IPS-18c (cell line): ENCODE results near the gene SUSD6.

Source experiments
- H3K4me3 ChIP-seq: 2 replicates; pipeline ENCODE4 v1.7.0; 2013; ENCODE audit warnings: low read depth, mild to moderate bottlenecking, low read length, moderate library complexity; ENCODE audit not compliant: insufficient read depth
- H3K9me3 ChIP-seq: one replicate; pipeline ENCODE4 v1.6.1; 2013; ENCODE audit warnings: mild to moderate bottlenecking, low read length, moderate library complexity; ENCODE audit not compliant: control insufficient read depth, insufficient read depth

The SUSD6 gene

GRCh38 chr14:69673578-69674305, 62.3 kb downstream of the SUSD6 start:
- Histone ChIP-seq H3K9me3 (no peaks in the 10 kb centered on the region), H3K4me3 (no peak overlapping the region)

GRCh38 chr14:69674546-69675244, 63.3 kb downstream of the SUSD6 start:
- H3K4me3 ChIP-seq: no peak overlapping the region
- no peaks in the 10 kb centered on the region for H3K9me3 ChIP-seq

DNA sequence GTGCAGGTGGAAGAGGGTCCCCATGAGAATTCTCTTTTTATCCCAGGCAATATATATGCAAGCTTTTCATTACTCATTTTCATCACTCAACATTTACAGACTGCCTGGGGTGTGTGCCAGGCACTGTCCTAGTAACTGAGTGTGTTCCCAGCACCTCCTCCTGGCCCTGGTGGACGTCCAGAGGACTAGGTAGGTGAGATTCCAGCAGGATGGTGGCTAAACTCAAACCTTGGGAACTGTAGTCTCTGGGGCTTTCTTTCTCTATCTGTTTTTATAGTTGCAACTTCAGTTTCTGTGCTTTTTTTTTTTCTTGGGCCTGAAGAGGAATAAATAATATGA, 63.8 kb downstream of the SUSD6 start:
- Histone ChIP-seq H3K9me3 (no peaks in the 10 kb centered on the region), H3K4me3 (no peak overlapping the region)

GRCh38 chr14:69675877-69676416, 64.6 kb downstream of the SUSD6 start:
- H3K9me3 ChIP-seq: no peaks in the 10 kb centered on the region
- no peak overlapping the region for H3K4me3 ChIP-seq

GRCh38 chr14:69676723-69677122, 65.3 kb downstream of the SUSD6 start:
- no peaks in the 10 kb centered on the region for H3K9me3 ChIP-seq
- H3K4me3 ChIP-seq: no peak overlapping the region

DNA sequence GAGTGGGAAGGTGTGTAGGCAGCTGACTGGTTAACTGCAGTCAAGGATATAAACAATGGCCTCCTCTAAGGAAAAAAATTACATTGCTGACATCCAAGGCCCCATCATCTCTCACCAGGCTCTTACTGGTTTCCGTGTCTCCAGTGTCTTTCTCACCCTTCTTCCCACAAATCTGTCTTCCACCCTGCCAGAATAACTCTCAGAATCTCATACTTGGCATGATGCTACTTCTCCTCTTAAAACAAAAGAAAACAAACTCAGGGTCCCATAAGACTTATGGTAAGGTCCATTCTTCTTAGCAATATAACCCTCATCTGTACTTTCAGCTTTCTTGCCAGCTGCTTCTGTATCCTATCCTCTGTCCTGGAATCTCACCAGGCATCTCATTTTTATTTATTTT, 68.9 kb downstream of the SUSD6 start:
- Histone ChIP-seq H3K9me3 (no peaks in the 10 kb centered on the region), H3K4me3 (no peak overlapping the region)

- no peaks in the 10 kb centered on the region for H3K9me3 ChIP-seq
- no peak overlapping the region for H3K4me3 ChIP-seq
Measured at GRCh38 chr14:69682136-69682535, 70.7 kb downstream of the SUSD6 start.

- no peak overlapping the region for H3K4me3 ChIP-seq
- no peaks in the 10 kb centered on the region for H3K9me3 ChIP-seq
Measured at GRCh38 chr14:69682621-69683263, 71.3 kb downstream of the SUSD6 start.

- Histone ChIP-seq H3K9me3 (no peaks in the 10 kb centered on the region), H3K4me3 (no peak overlapping the region)
Measured at GRCh38 chr14:69683971-69684370, 72.6 kb downstream of the SUSD6 start.

DNA sequence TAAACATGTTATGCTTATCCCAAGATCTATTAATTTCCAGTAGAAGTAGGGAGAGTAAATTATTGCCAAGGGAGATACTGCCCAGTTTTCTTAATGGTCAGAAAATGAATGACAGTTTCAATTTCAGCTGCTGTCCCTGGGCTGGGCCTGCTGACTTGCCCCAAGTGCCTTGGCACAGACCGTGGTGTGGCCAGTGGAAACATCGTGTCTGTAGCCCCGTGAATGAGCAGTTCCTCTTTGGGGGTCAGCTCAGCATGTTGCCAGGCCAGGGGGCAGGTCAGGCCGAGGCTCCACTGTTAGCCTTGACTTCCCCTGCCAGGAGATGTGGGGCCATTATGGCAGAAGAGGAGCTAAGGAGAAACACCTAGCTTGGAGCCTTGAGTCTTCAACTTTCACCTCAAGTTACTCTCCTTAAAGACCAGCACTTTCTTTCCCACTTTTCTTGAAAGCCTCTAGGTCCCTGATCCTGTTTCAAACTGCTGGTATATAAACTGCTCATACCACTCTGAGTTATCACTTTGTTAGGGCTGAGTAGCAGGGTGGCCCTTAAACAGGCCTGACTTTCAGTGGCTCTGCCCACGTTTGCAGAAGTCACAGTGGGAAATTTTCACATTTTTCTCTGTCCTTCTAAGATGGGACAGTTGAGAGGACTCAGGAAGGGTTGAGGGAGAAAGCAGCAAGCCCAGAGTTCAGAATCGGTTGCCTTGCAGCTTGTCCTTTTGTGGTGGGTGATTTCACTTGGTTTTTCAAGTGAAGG, 73.2 kb downstream of the SUSD6 start:
- H3K9me3 ChIP-seq: no peaks in the 10 kb centered on the region
- no peak overlapping the region for H3K4me3 ChIP-seq

GRCh38 chr14:69685218-69685616, 73.8 kb downstream of the SUSD6 start:
- Histone ChIP-seq H3K9me3 (no peaks in the 10 kb centered on the region), H3K4me3 (no peak overlapping the region)

- Histone ChIP-seq H3K4me3 (no peak overlapping the region), H3K9me3 (no peaks in the 10 kb centered on the region)
Measured at GRCh38 chr14:69685716-69686115, 74.3 kb downstream of the SUSD6 start.

GRCh38 chr14:69687606-69688298, 76.4 kb downstream of the SUSD6 start:
- Histone ChIP-seq H3K9me3 (no peaks in the 10 kb centered on the region), H3K4me3 (no peak overlapping the region)

DNA sequence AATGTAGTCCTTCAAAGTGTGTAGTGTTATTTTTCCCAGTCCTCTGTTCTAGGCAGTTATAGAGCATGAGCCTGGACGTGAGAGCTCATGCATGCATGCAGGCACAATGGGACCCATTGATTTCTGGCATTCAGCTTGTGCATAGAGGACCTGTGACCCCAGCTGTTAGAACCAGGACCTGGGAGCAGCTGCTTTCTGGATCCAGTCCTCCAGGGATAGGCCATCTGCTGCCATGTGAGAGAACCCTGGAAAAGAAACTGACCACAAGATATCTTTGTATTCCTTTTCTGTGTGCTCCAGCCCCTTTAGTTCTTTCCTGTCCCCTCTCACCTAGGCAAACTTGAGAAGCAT, 76.9 kb downstream of the SUSD6 start:
- Histone ChIP-seq H3K9me3 (no peaks in the 10 kb centered on the region), H3K4me3 (no peak overlapping the region)

DNA sequence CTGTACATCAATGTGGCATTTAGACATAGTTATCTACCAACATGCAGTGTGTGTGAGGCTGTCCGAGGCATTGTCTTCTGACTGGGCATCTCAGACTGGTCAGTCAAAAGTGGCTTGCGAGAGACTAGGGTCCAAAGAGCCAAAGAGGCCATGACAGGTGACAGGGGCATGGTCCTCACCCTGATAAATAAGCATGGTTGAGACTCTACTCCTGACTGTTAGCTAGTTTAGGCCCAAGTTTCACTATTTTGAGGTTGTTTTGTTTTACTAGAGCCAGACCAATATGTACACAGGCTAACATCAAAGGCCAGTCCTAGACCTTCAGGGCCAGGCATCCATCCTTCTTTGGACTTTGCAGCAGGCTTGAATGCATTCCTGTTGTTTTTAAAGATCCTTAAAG, 78.6 kb downstream of the SUSD6 start:
- Histone ChIP-seq H3K4me3 (no peak overlapping the region), H3K9me3 (no peaks in the 10 kb centered on the region)

DNA sequence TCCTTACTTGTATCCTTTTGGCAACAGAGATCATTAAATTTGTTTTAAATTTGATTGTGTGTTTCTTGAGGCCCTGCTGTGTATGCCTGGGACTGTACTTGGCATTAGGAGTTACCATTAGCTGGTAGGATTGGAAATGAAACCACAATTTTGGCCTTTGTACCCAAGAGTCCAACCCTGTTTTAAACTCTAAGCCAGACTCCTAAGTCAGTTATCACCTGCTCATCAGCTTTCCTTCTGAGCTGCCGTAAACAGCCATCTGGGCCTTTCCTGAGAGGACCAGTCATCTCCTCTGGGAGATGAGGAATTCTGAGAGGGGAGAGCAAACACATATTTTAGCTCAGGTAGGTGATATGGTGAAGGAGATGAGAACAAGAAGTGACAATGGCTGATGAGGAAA, 81.2 kb downstream of the SUSD6 start:
- Histone ChIP-seq H3K9me3 (no peaks in the 10 kb centered on the region), H3K4me3 (no peak overlapping the region)

- Histone ChIP-seq H3K9me3 (no peaks in the 10 kb centered on the region), H3K4me3 (no peak overlapping the region)
Measured at GRCh38 chr14:69693145-69693544, 81.7 kb downstream of the SUSD6 start.
